ENCODE results near the gene NRG2. TPM values are rescaled to one million over a fixed set of nuclear protein-coding genes. Genes with fewer than 3 reads are reported as not detected.

NRG2 gene
- total RNA-seq, 3 donors from 2014 or later (not counting 1 experiment from before 2014, with no cell fraction given): 0.21 to 0.50 (median 0.40) TPM

GRCh38 chr5:139838381-139839197 is 204.5 kb downstream of the NRG2 start:
- H3K4me1 ChIP-seq (ENCODE audit: control insufficient read depth, insufficient read depth, low read length): no peaks in the 10 kb centered on the region
- H3K36me3 ChIP-seq (ENCODE audit: control insufficient read depth, insufficient read depth, low read length): no peaks in the 10 kb centered on the region
- DNase-seq (no peak), ATAC-seq (no peak)
- Mint-ChIP-seq H3K9me3 (no peaks in the 10 kb centered on the region), H3K27ac (no peak overlapping the region), H3K36me3 (no peaks in the 10 kb centered on the region), H3K27me3 (ENCODE audit: low read depth in 2 of 2) (peaks cover 3 to 8% of the 10 kb centered on the region in 2 donors), H3K4me1 (no peaks in the 10 kb centered on the region), H3K4me3 (no peak overlapping the region)
- H3K27ac ChIP-seq (ENCODE audit: low read length): no peak overlapping the region
- no peaks in the 10 kb centered on the region for H3K9me3 ChIP-seq (ENCODE audit: control insufficient read depth, insufficient read depth, low read length)
- no peaks in the 10 kb centered on the region for H3K27me3 ChIP-seq (ENCODE audit: control insufficient read depth, insufficient read depth, low read length)
- intact Hi-C loops (cut with micrococcal nuclease): no loop called here
- TF ChIP-seq, protein P1, sequence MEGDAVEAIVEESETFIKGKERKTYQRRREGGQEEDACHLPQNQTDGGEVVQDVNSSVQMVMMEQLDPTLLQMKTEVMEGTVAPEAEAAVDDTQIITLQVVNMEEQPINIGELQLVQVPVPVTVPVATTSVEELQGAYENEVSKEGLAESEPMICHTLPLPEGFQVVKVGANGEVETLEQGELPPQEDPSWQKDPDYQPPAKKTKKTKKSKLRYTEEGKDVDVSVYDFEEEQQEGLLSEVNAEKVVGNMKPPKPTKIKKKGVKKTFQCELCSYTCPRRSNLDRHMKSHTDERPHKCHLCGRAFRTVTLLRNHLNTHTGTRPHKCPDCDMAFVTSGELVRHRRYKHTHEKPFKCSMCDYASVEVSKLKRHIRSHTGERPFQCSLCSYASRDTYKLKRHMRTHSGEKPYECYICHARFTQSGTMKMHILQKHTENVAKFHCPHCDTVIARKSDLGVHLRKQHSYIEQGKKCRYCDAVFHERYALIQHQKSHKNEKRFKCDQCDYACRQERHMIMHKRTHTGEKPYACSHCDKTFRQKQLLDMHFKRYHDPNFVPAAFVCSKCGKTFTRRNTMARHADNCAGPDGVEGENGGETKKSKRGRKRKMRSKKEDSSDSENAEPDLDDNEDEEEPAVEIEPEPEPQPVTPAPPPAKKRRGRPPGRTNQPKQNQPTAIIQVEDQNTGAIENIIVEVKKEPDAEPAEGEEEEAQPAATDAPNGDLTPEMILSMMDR (IDR thresholded peaks at IDR 0.05): no peak
- H3K4me3 ChIP-seq (ENCODE audit: low read length): no peak overlapping the region
- 86% methylated on average over 11 of the region's 12 CpGs for WGBS (ENCODE audit: insufficient coverage)

DNA sequence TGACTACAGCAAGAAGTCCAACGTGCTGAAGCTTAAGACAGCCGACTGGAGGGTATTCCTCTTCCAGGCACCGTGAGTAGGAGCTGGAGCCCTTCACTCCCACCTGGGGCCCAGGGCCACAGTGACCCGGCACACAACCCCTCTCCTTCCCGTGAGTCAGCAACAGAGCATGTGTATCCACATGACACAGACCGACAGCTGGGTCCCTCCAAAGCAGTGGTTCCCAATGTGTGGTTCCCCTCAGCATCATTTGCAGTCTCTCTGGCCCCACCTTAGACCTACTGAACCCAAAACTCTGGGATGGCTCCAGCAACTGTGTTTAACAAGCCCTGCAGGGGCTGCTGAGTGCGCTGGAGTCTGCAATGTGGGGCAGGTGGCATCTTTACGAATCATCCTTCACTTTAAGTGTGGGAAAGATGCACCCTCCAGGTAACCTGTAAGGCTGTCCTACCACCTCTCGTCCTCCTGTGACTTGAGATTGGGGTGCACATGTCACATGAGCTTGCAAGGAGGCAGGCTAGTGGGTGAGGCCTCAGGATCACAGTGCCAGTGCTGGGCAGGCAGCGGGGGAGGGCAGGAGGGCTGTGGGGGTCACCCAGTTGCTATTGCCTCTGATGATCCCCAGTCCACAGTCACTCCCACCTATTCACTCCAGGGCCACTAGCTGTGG is 205.3 kb downstream of the NRG2 start:
- H3K36me3 Mint-ChIP-seq: no peaks in the 10 kb centered on the region
- H3K27me3 Mint-ChIP-seq (ENCODE audit: low read depth in 2 of 2): peaks cover 8 to 11% of the 10 kb centered on the region in 2 donors
- Histone ChIP-seq H3K36me3 (ENCODE audit: control insufficient read depth, insufficient read depth, low read length) (no peaks in the 10 kb centered on the region), H3K4me1 (ENCODE audit: control insufficient read depth, insufficient read depth, low read length) (no peaks in the 10 kb centered on the region), H3K4me3 (ENCODE audit: low read length) (no peak overlapping the region), H3K9me3 (ENCODE audit: control insufficient read depth, insufficient read depth, low read length) (no peaks in the 10 kb centered on the region), H3K27ac (ENCODE audit: low read length) (no peak overlapping the region), H3K27me3 (ENCODE audit: control insufficient read depth, insufficient read depth, low read length) (no peaks in the 10 kb centered on the region)
- DNase-seq: no peak
- H3K9me3 Mint-ChIP-seq: no peaks in the 10 kb centered on the region
- H3K27ac Mint-ChIP-seq: no peak overlapping the region
- ATAC-seq: no peak
- 92% methylated on average over 10 of the region's 10 CpGs for WGBS (ENCODE audit: insufficient coverage)
- TF ChIP-seq, protein P1 (IDR thresholded peaks at IDR 0.05): no peak
- no peak overlapping the region for H3K4me3 Mint-ChIP-seq
- H3K4me1 Mint-ChIP-seq: no peaks in the 10 kb centered on the region
- intact Hi-C loops (cut with micrococcal nuclease): no loop called here

- no peak overlapping the region for H3K27ac ChIP-seq (ENCODE audit: low read length)
- TF ChIP-seq, protein P1 (IDR thresholded peaks at IDR 0.05): no peak
- DNase-seq: no peak
- Mint-ChIP-seq H3K9me3 (no peaks in the 10 kb centered on the region), H3K4me3 (no peak overlapping the region), H3K27me3 (ENCODE audit: low read depth in 2 of 2) (peaks cover 8 to 23% of the 10 kb centered on the region in 2 donors), H3K36me3 (no peaks in the 10 kb centered on the region), H3K27ac (no peak overlapping the region), H3K4me1 (no peaks in the 10 kb centered on the region)
- H3K9me3 ChIP-seq (ENCODE audit: control insufficient read depth, insufficient read depth, low read length): no peaks in the 10 kb centered on the region
- ATAC-seq: no peak
- no peaks in the 10 kb centered on the region for H3K36me3 ChIP-seq (ENCODE audit: control insufficient read depth, insufficient read depth, low read length)
- no peaks in the 10 kb centered on the region for H3K27me3 ChIP-seq (ENCODE audit: control insufficient read depth, insufficient read depth, low read length)
- intact Hi-C loops (cut with micrococcal nuclease): no loop called here
- H3K4me1 ChIP-seq (ENCODE audit: control insufficient read depth, insufficient read depth, low read length): no peaks in the 10 kb centered on the region
- H3K4me3 ChIP-seq (ENCODE audit: low read length): no peak overlapping the region
- WGBS (ENCODE audit: insufficient coverage): 91% methylated on average over 22 of the region's 22 CpGs
These were observed 206.5 kb downstream of the NRG2 start for GRCh38 chr5:139836469-139837208.
